Thyroid gland (tissue), 4 donors: Measurements from ENCODE around the gene FYN.

Experiments used
- CTCF ChIP-seq, 6 experiments: fragments of 200-600 bp in 3 of 6; fragments of 450-650 bp in 3 of 6; sonication (generic) in 3 of 6; IDR thresholded peaks; one replicate each; pipeline ENCODE4 v1.5.1; 2016 to 2019; ENCODE audit warnings: antibody characterized with exemption in 6 of 6, mild to moderate bottlenecking in 2 of 6, inconsistent platforms in 1 of 6, moderate library complexity in 1 of 6
- POLR2A ChIP-seq, 2 donors: fragments of 450-650 bp; IDR thresholded peaks; one replicate each; pipeline ENCODE4 v1.6.1; 2017; ENCODE audit warnings: antibody characterized with exemption in 2 of 2, mild to moderate bottlenecking in 2 of 2, moderate library complexity in 1 of 2

DNA sequence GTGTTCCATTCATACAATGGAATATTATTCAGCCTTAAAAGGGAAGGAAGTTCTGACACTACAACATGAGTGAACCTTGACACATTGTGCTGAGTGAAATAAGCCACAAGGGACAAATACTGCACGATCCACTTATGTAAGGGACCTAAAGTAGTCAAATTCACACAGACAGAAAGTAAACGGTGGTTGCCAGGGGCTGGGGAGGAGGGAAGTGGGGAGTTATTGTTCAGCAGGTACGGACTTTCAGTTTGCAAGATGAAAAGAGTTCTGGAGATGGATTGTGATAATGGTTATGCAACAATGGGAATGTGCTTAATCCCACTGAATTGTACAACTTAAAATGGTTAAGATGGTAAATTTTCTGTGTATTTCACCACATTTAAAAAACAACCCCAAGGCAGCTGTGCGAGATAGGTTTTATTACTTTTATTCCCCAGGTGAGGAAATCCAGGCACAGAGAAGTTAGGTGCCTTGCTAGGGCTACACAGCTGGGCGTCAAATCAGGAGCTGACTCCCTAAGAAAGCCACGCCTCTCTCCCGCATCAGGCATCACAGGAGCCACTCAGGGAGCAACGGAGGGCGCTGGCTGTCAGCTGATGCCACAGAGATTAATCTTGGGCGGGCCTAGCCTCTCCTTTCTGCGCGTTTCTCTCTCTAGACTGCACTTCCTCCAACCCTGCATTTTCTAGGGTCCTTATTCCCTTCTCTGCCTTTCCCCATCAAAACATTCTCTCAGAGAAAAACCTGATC is 258.2 kb downstream of the FYN start:
- TF ChIP-seq POLR2A (IDR thresholded peaks at IDR 0.05) = peak in 1 of 2 donors; percentile 12
- TF ChIP-seq CTCF (IDR thresholded peaks at IDR 0.05) = no peak
